HEK293 (cell line): ENCODE results near the gene BBX.

Experiments used
- CTCF ChIP-seq: fragments of 450-650 bp; formaldehyde crosslinking; IDR thresholded peaks from 2 replicates; pipeline ENCODE4 v1.5.1; 2016; ENCODE audit warnings: missing biosample characterization, missing genetic modification characterization
- PRDM4 ChIP-seq: fragments of 450-650 bp; formaldehyde crosslinking; IDR thresholded peaks from 2 replicates; pipeline ENCODE4 v1.5.1; 2017; ENCODE audit warnings: missing biosample characterization, missing genetic modification characterization
- REST ChIP-seq: fragments of 450-650 bp; formaldehyde crosslinking; IDR thresholded peaks from 2 replicates; pipeline ENCODE4 v1.5.1; 2016; ENCODE audit warnings: missing biosample characterization, missing genetic modification characterization
- YY2 ChIP-seq: fragments of 450-650 bp; formaldehyde crosslinking; IDR thresholded peaks from 2 replicates; pipeline ENCODE4 v1.5.1; 2016; ENCODE audit warnings: missing biosample characterization, missing genetic modification characterization
- ZNF514 ChIP-seq: fragments of 450-650 bp; formaldehyde crosslinking; IDR thresholded peaks from 2 replicates; pipeline ENCODE4 v1.5.1; 2016; ENCODE audit warnings: missing biosample characterization, missing genetic modification characterization
- ZNF549 ChIP-seq: fragments of 450-650 bp; IDR thresholded peaks from 2 replicates; pipeline ENCODE4 v1.5.1; 2018; ENCODE audit warnings: missing biosample characterization, missing genetic modification characterization, mild to moderate bottlenecking, inconsistent platforms, moderate library complexity
- ZNF571 ChIP-seq: fragments of 450-650 bp; formaldehyde crosslinking; IDR thresholded peaks from 2 replicates; pipeline ENCODE4 v1.5.0; 2017; ENCODE audit warnings: missing biosample characterization, missing genetic modification characterization
- TF ChIP-seq, protein P1 (sequence below): fragments of 450-650 bp; formaldehyde crosslinking; IDR thresholded peaks from 2 replicates; pipeline ENCODE4 v1.5.1; 2016; ENCODE audit warnings: missing biosample characterization, missing genetic modification characterization
- TF ChIP-seq, protein P2 (sequence below): fragments of 450-650 bp; formaldehyde crosslinking; IDR thresholded peaks from 2 replicates; pipeline ENCODE4 v1.5.1; 2016; ENCODE audit warnings: missing biosample characterization, missing genetic modification characterization

DNA sequence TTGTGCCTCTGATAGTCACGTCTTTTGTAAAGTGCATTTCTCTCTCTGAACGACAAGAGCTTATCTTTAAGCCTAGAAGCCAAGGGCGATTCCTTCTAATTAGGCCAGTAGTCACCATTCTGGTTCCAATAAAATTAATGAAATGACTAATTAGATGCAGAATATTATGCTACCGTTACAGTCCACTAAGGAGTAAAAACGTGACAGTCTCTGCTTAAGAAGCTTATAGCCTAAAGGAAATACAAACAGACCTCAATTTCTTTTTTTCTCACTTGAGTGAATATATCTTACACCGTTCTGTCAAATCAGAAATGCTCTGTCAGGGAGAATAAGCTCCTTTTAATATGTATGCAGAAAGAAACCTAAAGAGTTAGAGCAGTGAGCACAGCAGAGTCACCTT, 332.0 kb downstream of the BBX start:
- TF ChIP-seq YY2 (tag by site-specific recombination) (no peak), ZNF514 (no peak), ZNF549 (tag by site-specific recombination) (no peak), PRDM4 (tag by site-specific recombination) (no peak), ZNF571 (no peak), CTCF (tag by site-specific recombination) (no peak), REST (tag by site-specific recombination) (no peak)
- TF ChIP-seq, protein P1, sequence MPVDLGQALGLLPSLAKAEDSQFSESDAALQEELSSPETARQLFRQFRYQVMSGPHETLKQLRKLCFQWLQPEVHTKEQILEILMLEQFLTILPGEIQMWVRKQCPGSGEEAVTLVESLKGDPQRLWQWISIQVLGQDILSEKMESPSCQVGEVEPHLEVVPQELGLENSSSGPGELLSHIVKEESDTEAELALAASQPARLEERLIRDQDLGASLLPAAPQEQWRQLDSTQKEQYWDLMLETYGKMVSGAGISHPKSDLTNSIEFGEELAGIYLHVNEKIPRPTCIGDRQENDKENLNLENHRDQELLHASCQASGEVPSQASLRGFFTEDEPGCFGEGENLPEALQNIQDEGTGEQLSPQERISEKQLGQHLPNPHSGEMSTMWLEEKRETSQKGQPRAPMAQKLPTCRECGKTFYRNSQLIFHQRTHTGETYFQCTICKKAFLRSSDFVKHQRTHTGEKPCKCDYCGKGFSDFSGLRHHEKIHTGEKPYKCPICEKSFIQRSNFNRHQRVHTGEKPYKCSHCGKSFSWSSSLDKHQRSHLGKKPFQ = no peak
- TF ChIP-seq, protein P2, sequence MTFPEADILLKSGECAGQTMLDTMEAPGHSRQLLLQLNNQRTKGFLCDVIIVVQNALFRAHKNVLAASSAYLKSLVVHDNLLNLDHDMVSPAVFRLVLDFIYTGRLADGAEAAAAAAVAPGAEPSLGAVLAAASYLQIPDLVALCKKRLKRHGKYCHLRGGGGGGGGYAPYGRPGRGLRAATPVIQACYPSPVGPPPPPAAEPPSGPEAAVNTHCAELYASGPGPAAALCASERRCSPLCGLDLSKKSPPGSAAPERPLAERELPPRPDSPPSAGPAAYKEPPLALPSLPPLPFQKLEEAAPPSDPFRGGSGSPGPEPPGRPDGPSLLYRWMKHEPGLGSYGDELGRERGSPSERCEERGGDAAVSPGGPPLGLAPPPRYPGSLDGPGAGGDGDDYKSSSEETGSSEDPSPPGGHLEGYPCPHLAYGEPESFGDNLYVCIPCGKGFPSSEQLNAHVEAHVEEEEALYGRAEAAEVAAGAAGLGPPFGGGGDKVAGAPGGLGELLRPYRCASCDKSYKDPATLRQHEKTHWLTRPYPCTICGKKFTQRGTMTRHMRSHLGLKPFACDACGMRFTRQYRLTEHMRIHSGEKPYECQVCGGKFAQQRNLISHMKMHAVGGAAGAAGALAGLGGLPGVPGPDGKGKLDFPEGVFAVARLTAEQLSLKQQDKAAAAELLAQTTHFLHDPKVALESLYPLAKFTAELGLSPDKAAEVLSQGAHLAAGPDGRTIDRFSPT (tag by site-specific recombination) = no peak
